Measurements from ENCODE around the gene GOLM1. TPM values are rescaled to one million over a fixed set of nuclear protein-coding genes. Genes with fewer than 3 reads are reported as not detected.

Gene GOLM1
- total and polyA plus RNA-seq, 2 donors (not counting 3 experiments of a cell fraction or from before 2014, with no cell fraction given), result 49.8 to 108 TPM

DNA sequence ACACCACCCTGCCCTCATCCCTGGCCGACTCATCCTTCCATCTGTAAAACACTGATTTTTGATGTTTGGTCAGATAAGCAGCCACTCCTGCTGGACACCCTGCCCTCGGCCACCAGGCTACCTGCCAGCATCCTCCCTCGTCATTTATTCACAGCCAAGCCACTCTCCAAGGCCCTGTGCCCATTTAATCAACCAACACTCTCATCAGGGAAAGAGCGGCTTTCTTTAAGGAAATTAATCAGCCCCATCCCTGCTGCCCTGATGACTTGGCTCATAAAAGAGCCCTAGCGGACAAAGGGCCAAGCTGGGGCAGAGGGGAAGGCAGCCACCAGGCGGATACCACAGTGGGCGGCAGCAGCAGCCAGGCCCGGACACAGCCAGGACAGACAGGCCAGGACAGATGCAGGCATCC lies 52.4 kb downstream of the GOLM1 start:
- intact Hi-C loops (cut with micrococcal nuclease) (no loop called here), dilution Hi-C loops (cut with MboI; ENCODE audit: extremely low pct_ligation_motif_present, low sequenced_read_pairs) (no loop called here)
- FAIRE-seq, result no peak
- POLR2A ChIA-PET, result no interaction called here
- CTCF ChIA-PET, result no interaction called here
- Histone ChIP-seq H3K27me3 (ENCODE audit: control insufficient read depth in 2 of 2, insufficient read depth in 2 of 2, low read length in 2 of 2) (no peaks in the 10 kb centered on the region), H3K79me2 (ENCODE audit: control insufficient read depth, insufficient read depth, low read length) (no peaks in the 10 kb centered on the region), H3K4me1 (ENCODE audit: control insufficient read depth, extremely low read depth, insufficient read depth, low read length) (no peaks in the 10 kb centered on the region), H3K9me3 (replicated peaks; ENCODE audit: control insufficient read depth, insufficient read depth, low read length) (no peaks in the 10 kb centered on the region), H3K36me3 (ENCODE audit: control insufficient read depth in 2 of 2, extremely low read depth in 1 of 2, insufficient read depth in 2 of 2, low read length in 2 of 2) (no peaks in the 10 kb centered on the region), H4K20me1 (replicated peaks; ENCODE audit: control insufficient read depth, extremely low read depth, insufficient read depth, low read length) (no peaks in the 10 kb centered on the region), H3K27ac (ENCODE audit: insufficient read depth, low read depth, low read length) (no peak overlapping the region), H3K4me2 (ENCODE audit: insufficient read depth, low read length) (no peak overlapping the region), H3K9ac (replicated peaks; ENCODE audit: extremely low read depth, insufficient read depth, low read length) (no peak overlapping the region), H2AFZ (ENCODE audit: low read depth, low read length) (no peak overlapping the region), H3K4me3 (replicated peaks in 1 of 3; ENCODE audit: insufficient read depth in 1 of 3, low read depth in 1 of 3, low read length in 3 of 3) (no peak overlapping the region), H3K9me1 (replicated peaks; ENCODE audit: control insufficient read depth, extremely low read depth, insufficient read depth, low read length) (no peaks in the 10 kb centered on the region)
- no TSS peak for BruUV-seq (replicated peaks)
- no peak for DNase-seq (ENCODE audit: low read depth, low spot score)
- TF ChIP-seq FOS (IDR thresholded peaks at IDR 0.05; ENCODE audit: borderline replicate concordance, insufficient read depth, low read length) (no peak), POLR2AphosphoS5 (IDR thresholded peaks at IDR 0.05; ENCODE audit: insufficient read depth, low read depth, low read length) (no peak), POLR2A (IDR thresholded peaks at IDR 0.05; ENCODE audit: low read depth, low read length) (no peak), EZH2 (IDR thresholded peaks at IDR 0.05; ENCODE audit: borderline replicate concordance, low read depth, low read length, severe bottlenecking) (no peak), JUN (IDR thresholded peaks at IDR 0.05; ENCODE audit: borderline replicate concordance, insufficient read depth, insufficient read length, low read depth) (no peak), GATA2 (IDR thresholded peaks at IDR 0.05; ENCODE audit: insufficient read depth, insufficient read length, low read depth, low read length) (no peak), MYC (IDR thresholded peaks at IDR 0.05; ENCODE audit: low read depth, low read length) (no peak)
- TF ChIP-seq, protein P1, sequence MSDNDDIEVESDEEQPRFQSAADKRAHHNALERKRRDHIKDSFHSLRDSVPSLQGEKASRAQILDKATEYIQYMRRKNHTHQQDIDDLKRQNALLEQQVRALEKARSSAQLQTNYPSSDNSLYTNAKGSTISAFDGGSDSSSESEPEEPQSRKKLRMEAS (IDR thresholded peaks at IDR 0.05; ENCODE audit: insufficient read depth, insufficient read length), result no peak
- TF ChIP-seq, protein P2, sequence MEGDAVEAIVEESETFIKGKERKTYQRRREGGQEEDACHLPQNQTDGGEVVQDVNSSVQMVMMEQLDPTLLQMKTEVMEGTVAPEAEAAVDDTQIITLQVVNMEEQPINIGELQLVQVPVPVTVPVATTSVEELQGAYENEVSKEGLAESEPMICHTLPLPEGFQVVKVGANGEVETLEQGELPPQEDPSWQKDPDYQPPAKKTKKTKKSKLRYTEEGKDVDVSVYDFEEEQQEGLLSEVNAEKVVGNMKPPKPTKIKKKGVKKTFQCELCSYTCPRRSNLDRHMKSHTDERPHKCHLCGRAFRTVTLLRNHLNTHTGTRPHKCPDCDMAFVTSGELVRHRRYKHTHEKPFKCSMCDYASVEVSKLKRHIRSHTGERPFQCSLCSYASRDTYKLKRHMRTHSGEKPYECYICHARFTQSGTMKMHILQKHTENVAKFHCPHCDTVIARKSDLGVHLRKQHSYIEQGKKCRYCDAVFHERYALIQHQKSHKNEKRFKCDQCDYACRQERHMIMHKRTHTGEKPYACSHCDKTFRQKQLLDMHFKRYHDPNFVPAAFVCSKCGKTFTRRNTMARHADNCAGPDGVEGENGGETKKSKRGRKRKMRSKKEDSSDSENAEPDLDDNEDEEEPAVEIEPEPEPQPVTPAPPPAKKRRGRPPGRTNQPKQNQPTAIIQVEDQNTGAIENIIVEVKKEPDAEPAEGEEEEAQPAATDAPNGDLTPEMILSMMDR (IDR thresholded peaks at IDR 0.05; ENCODE audit: extremely low read depth in 1 of 2, insufficient read depth in 1 of 2, low read depth in 1 of 2, low read length in 2 of 2), result no peak
